K562 (cell line): ENCODE results near the gene TM9SF4. TPM values are rescaled to one million over a fixed set of nuclear protein-coding genes. Genes with fewer than 3 reads are reported as not detected.

Source experiments
- polyA plus RNA-seq, 8 experiments: library from polyadenylated mRNA; depleted of rRNA in 4 of 8; stranded (reverse) in 5 of 8; unstranded in 3 of 8; fragments of >200 nt; fragmentation: Nextera tagmentation in 2 of 8; fragmentation: Illumina TruSeq in 1 of 8; extraction: Ambion mirVana in 2 of 8; extraction: Trizol in 1 of 8; gene quantifications; 2 replicates each; pipeline versions ENCODE4 v1.2.1 to v1.2.3, GENCODE V29; 2011 to 2014; ENCODE audit warnings: inconsistent platforms in 1 of 8, missing spikeins in 1 of 8
- total RNA-seq, 7 experiments: library from RNA; depleted of rRNA in 6 of 7; stranded (reverse); fragments of >200 nt in 6 of 7; fragmentation: Illumina TruSeq in 2 of 7; extraction: Trizol in 2 of 7; gene quantifications; 2 replicates each; pipeline versions ENCODE4 v1.2.1 to v1.2.3, GENCODE V29; 2011 to 2021; ENCODE audit warnings: low replicate concordance in 1 of 7

Gene TM9SF4
- total and polyA plus RNA-seq, 9 of the 15 experiments (the other 6 are each of a cell fraction or from before 2014, with no cell fraction given) = 14.5 to 46.3 (median 26.9) TPM

Other genes starting within 250 kb of the TM9SF4 start
Only the 7 nearest of the 10 such genes appear.
- 19.9 and 22.2 TPM in 2 replicates for gene PDRG1, start 157.7 kb upstream of the TM9SF4 start, total RNA-seq (2014; rRNA removed)
- gene PDRG1, start 157.7 kb upstream of the TM9SF4 start, total RNA-seq (2014; rRNA removed; fragmentation: Illumina TruSeq; extraction: Trizol) = 11.6 and 12.6 TPM in 2 replicates
- gene PDRG1, start 157.7 kb upstream of the TM9SF4 start, total RNA-seq (2015; rRNA removed; fragmentation: Illumina TruSeq; extraction: Trizol) = 13.4 and 14.1 TPM in 2 replicates
- 25.2 and 26.1 TPM in 2 replicates for gene PDRG1, start 157.7 kb upstream of the TM9SF4 start, total RNA-seq (2021)
- gene PDRG1, start 157.7 kb upstream of the TM9SF4 start, polyA plus RNA-seq (2011; rRNA removed) = 24.8 and 27.8 TPM in 2 replicates
- gene PDRG1, start 157.7 kb upstream of the TM9SF4 start, polyA plus RNA-seq (2014; fragmentation: Illumina TruSeq; extraction: Trizol) = 23.4 and 24.6 TPM in 2 replicates
- gene PDRG1, start 157.7 kb upstream of the TM9SF4 start, polyA plus RNA-seq (2014; fragmentation: Nextera tagmentation; extraction: Ambion mirVana) = 10 to 100 TPM; 38.5 to 58.6 TPM
- gene PDRG1, start 157.7 kb upstream of the TM9SF4 start, polyA plus RNA-seq (2014; rRNA removed) = 31.6 and 32.2 TPM in 2 replicates
- gene XKR7, start 141.6 kb upstream of the TM9SF4 start, total RNA-seq (2014; rRNA removed) = not detected in 2 replicates
- not detected in 2 replicates for gene XKR7, start 141.6 kb upstream of the TM9SF4 start, total RNA-seq (2014; rRNA removed; fragmentation: Illumina TruSeq; extraction: Trizol)
- gene XKR7, start 141.6 kb upstream of the TM9SF4 start, total RNA-seq (2015; rRNA removed; fragmentation: Illumina TruSeq; extraction: Trizol) = not detected in 2 replicates
- gene XKR7, start 141.6 kb upstream of the TM9SF4 start, total RNA-seq (2021) = 0.02 TPM in 1 of 2 replicates, not detected in the other
- not detected in 2 replicates for gene XKR7, start 141.6 kb upstream of the TM9SF4 start, polyA plus RNA-seq (2011; rRNA removed)
- gene XKR7, start 141.6 kb upstream of the TM9SF4 start, polyA plus RNA-seq (2014; fragmentation: Illumina TruSeq; extraction: Trizol) = not detected in 2 replicates
- not detected for gene XKR7, start 141.6 kb upstream of the TM9SF4 start, polyA plus RNA-seq (2014; fragmentation: Nextera tagmentation; extraction: Ambion mirVana)
- gene XKR7, start 141.6 kb upstream of the TM9SF4 start, polyA plus RNA-seq (2014; rRNA removed) = not detected in 2 replicates
- not detected in 2 replicates for gene CCM2L, start 99.3 kb upstream of the TM9SF4 start, total RNA-seq (2014; rRNA removed)
- gene CCM2L, start 99.3 kb upstream of the TM9SF4 start, total RNA-seq (2014; rRNA removed; fragmentation: Illumina TruSeq; extraction: Trizol) = not detected in 2 replicates
- not detected in 2 replicates for gene CCM2L, start 99.3 kb upstream of the TM9SF4 start, total RNA-seq (2015; rRNA removed; fragmentation: Illumina TruSeq; extraction: Trizol)
- gene CCM2L, start 99.3 kb upstream of the TM9SF4 start, total RNA-seq (2021) = not detected in 2 replicates
- gene CCM2L, start 99.3 kb upstream of the TM9SF4 start, polyA plus RNA-seq (2011; rRNA removed) = 0.04 TPM in 1 of 2 replicates, not detected in the other
- not detected in 2 replicates for gene CCM2L, start 99.3 kb upstream of the TM9SF4 start, polyA plus RNA-seq (2014; fragmentation: Illumina TruSeq; extraction: Trizol)
- gene CCM2L, start 99.3 kb upstream of the TM9SF4 start, polyA plus RNA-seq (2014; fragmentation: Nextera tagmentation; extraction: Ambion mirVana) = not detected
- gene CCM2L, start 99.3 kb upstream of the TM9SF4 start, polyA plus RNA-seq (2014; rRNA removed) = not detected in 2 replicates
- gene HCK, start 57.5 kb upstream of the TM9SF4 start, total RNA-seq (2014; rRNA removed) = 0.27 TPM in 1 of 2 replicates, not detected in the other
- gene HCK, start 57.5 kb upstream of the TM9SF4 start, total RNA-seq (2014; rRNA removed; fragmentation: Illumina TruSeq; extraction: Trizol) = not detected in 2 replicates
- gene HCK, start 57.5 kb upstream of the TM9SF4 start, total RNA-seq (2015; rRNA removed; fragmentation: Illumina TruSeq; extraction: Trizol) = 0.38 and 0.51 TPM in 2 replicates
- not detected in 2 replicates for gene HCK, start 57.5 kb upstream of the TM9SF4 start, total RNA-seq (2021)
- gene HCK, start 57.5 kb upstream of the TM9SF4 start, polyA plus RNA-seq (2011; rRNA removed) = 0.04 TPM in 1 of 2 replicates, not detected in the other
- not detected in 2 replicates for gene HCK, start 57.5 kb upstream of the TM9SF4 start, polyA plus RNA-seq (2014; fragmentation: Illumina TruSeq; extraction: Trizol)
- not detected for gene HCK, start 57.5 kb upstream of the TM9SF4 start, polyA plus RNA-seq (2014; fragmentation: Nextera tagmentation; extraction: Ambion mirVana)
- 0.09 TPM in 1 of 2 replicates, not detected in the other for gene HCK, start 57.5 kb upstream of the TM9SF4 start, polyA plus RNA-seq (2014; rRNA removed)
- 4.0 and 5.5 TPM in 2 replicates for gene PLAGL2, start 98.0 kb downstream of the TM9SF4 start, total RNA-seq (2014; rRNA removed)
- gene PLAGL2, start 98.0 kb downstream of the TM9SF4 start, total RNA-seq (2014; rRNA removed; fragmentation: Illumina TruSeq; extraction: Trizol) = 5.6 and 6.4 TPM in 2 replicates
- gene PLAGL2, start 98.0 kb downstream of the TM9SF4 start, total RNA-seq (2015; rRNA removed; fragmentation: Illumina TruSeq; extraction: Trizol) = 6.2 and 6.7 TPM in 2 replicates
- 20.1 and 21.8 TPM in 2 replicates for gene PLAGL2, start 98.0 kb downstream of the TM9SF4 start, total RNA-seq (2021)
- gene PLAGL2, start 98.0 kb downstream of the TM9SF4 start, polyA plus RNA-seq (2011; rRNA removed) = 7.1 and 7.2 TPM in 2 replicates
- gene PLAGL2, start 98.0 kb downstream of the TM9SF4 start, polyA plus RNA-seq (2014; fragmentation: Illumina TruSeq; extraction: Trizol) = 21.8 and 24.3 TPM in 2 replicates
- 1 to 10 TPM; 3.1 to 5.3 TPM for gene PLAGL2, start 98.0 kb downstream of the TM9SF4 start, polyA plus RNA-seq (2014; fragmentation: Nextera tagmentation; extraction: Ambion mirVana)
- 10.6 and 11.4 TPM in 2 replicates for gene PLAGL2, start 98.0 kb downstream of the TM9SF4 start, polyA plus RNA-seq (2014; rRNA removed)
- gene POFUT1, start 98.2 kb downstream of the TM9SF4 start, total RNA-seq (2014; rRNA removed) = 23.5 and 29.4 TPM in 2 replicates
- 25.7 and 25.9 TPM in 2 replicates for gene POFUT1, start 98.2 kb downstream of the TM9SF4 start, total RNA-seq (2014; rRNA removed; fragmentation: Illumina TruSeq; extraction: Trizol)
- 32.8 and 33.2 TPM in 2 replicates for gene POFUT1, start 98.2 kb downstream of the TM9SF4 start, total RNA-seq (2015; rRNA removed; fragmentation: Illumina TruSeq; extraction: Trizol)
- 38.2 and 44.7 TPM in 2 replicates for gene POFUT1, start 98.2 kb downstream of the TM9SF4 start, total RNA-seq (2021)
- 21.3 and 21.6 TPM in 2 replicates for gene POFUT1, start 98.2 kb downstream of the TM9SF4 start, polyA plus RNA-seq (2011; rRNA removed)
- 32.7 and 34.3 TPM in 2 replicates for gene POFUT1, start 98.2 kb downstream of the TM9SF4 start, polyA plus RNA-seq (2014; fragmentation: Illumina TruSeq; extraction: Trizol)
- gene POFUT1, start 98.2 kb downstream of the TM9SF4 start, polyA plus RNA-seq (2014; fragmentation: Nextera tagmentation; extraction: Ambion mirVana) = 1 to 10 TPM; 3.5 to 6.0 TPM
- gene POFUT1, start 98.2 kb downstream of the TM9SF4 start, polyA plus RNA-seq (2014; rRNA removed) = 22.7 and 24.8 TPM in 2 replicates
- gene KIF3B, start 167.9 kb downstream of the TM9SF4 start, total RNA-seq (2014; rRNA removed) = 6.3 and 7.8 TPM in 2 replicates
- gene KIF3B, start 167.9 kb downstream of the TM9SF4 start, total RNA-seq (2014; rRNA removed; fragmentation: Illumina TruSeq; extraction: Trizol) = 9.6 and 11.5 TPM in 2 replicates
- gene KIF3B, start 167.9 kb downstream of the TM9SF4 start, total RNA-seq (2015; rRNA removed; fragmentation: Illumina TruSeq; extraction: Trizol) = 8.4 and 8.6 TPM in 2 replicates
- gene KIF3B, start 167.9 kb downstream of the TM9SF4 start, total RNA-seq (2021) = 9.1 and 9.8 TPM in 2 replicates
- 6.8 and 12.3 TPM in 2 replicates for gene KIF3B, start 167.9 kb downstream of the TM9SF4 start, polyA plus RNA-seq (2011; rRNA removed)
- gene KIF3B, start 167.9 kb downstream of the TM9SF4 start, polyA plus RNA-seq (2014; fragmentation: Illumina TruSeq; extraction: Trizol) = 11.5 and 11.7 TPM in 2 replicates
- gene KIF3B, start 167.9 kb downstream of the TM9SF4 start, polyA plus RNA-seq (2014; fragmentation: Nextera tagmentation; extraction: Ambion mirVana) = 1 to 10 TPM; 2.9 to 3.6 TPM
- 7.2 and 7.7 TPM in 2 replicates for gene KIF3B, start 167.9 kb downstream of the TM9SF4 start, polyA plus RNA-seq (2014; rRNA removed)